HAP-1 (cell line): ENCODE results near the gene RND2.
"Not testable (repeated sequence)": the region's sequence is repeated elsewhere in the genome, so short reads cannot be mapped to it uniquely, and the experiment has no call there.

Experiments used
- DNase-seq, 2 experiments: peaks; one replicate each; pipeline ENCODE4 v3.0.0-alpha.2; 2016 to 2020; ENCODE audit warnings: low spot score in 2 of 2
- H3K27me3 ChIP-seq: fragments of 250-450 bp; sonication (Bioruptor Pico); 2 replicates; pipeline ENCODE4 v1.5.1; 2020; ENCODE audit warnings: low read depth, mild to moderate bottlenecking, moderate library complexity
- H3K36me3 ChIP-seq: fragments of 250-450 bp; sonication (Bioruptor Pico); replicated peaks from 2 replicates; pipeline ENCODE4 v1.5.1; 2020; ENCODE audit warnings: mild to moderate bottlenecking
- H3K4me1 ChIP-seq: fragments of 250-450 bp; sonication (Bioruptor Pico); 2 replicates; pipeline ENCODE4 v1.5.1; 2020; ENCODE audit warnings: mild to moderate bottlenecking
- H3K4me3 ChIP-seq: fragments of 250-450 bp; sonication (Bioruptor Pico); 2 replicates; pipeline ENCODE4 v1.5.1; 2020; ENCODE audit warnings: mild to moderate bottlenecking, moderate library complexity
- H3K9me3 ChIP-seq: fragments of 250-450 bp; sonication (Bioruptor Pico); 2 replicates; pipeline ENCODE4 v1.5.1; 2020; ENCODE audit warnings: mild to moderate bottlenecking, moderate library complexity
- in situ Hi-C: fragments of 300-500 bp; cut with MboI; formaldehyde crosslinking; loops from 3 replicates; pipeline ENCODE4 v1.14.3; 2020; ENCODE audit warnings: low sequenced_read_pairs, inconsistent platforms, mixed read lengths

Gene RND2, protein sequence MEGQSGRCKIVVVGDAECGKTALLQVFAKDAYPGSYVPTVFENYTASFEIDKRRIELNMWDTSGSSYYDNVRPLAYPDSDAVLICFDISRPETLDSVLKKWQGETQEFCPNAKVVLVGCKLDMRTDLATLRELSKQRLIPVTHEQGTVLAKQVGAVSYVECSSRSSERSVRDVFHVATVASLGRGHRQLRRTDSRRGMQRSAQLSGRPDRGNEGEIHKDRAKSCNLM

DNA sequence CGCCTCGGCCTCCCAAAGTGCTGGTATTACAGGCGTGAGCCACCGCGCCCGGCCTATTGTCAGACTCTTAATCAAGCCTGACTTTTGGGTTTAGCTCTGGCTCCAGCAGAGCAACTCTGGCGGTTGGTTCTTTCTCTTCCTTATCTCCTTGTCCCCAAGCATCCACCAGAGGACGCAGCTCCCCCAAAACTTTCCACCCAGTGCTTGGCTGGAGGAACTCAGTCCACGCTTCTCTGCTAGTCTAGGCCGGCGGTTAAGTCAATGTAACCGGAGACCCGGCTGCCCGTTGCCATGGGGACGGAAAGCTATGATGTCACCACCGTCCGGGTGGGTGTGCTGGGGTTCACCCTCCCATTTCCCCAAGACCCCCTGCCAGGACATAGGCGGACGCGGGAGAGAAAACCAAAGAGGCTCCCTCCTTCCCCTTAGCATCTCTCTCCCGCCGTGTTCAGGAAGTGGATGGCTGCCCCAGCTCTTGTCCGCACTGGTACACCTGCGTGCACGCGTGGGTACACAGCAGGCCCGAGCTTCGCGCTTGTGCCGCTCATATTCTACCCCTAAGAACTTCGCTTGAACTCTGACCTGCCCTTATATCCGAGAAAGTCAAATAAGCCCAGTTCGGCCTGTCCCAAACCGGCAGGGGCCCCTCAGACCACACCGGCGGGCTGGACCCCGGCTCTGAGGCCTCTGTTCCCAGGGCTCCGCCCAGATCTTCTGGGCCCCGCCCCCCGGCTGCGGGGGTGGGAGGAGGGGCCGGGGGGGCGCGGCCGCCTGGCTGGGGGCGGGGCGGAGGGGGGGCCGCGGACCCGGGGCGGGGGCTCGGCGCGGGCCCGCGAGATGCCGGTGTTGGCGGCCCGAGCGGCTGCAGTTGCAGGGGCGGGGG is at the start of gene RND2:
TSS of gene RND2 (plus strand) at position 825 of the 883 bp plus-strand sequence. CDS start 117 bp downstream, outside the sequence.
- Histone ChIP-seq H3K4me3 (peak within 1 kb of the TSS; percentile 48), H3K9me3 (no peaks in the 10 kb centered on the region), H3K36me3 (no peaks in the 10 kb centered on the region; the same call in 1 of the 2 replicates), H3K4me1 (peaks cover 2% of the 10 kb centered on the region; the same call in 1 of the 2 replicates), H3K27me3 (no peaks in the 10 kb centered on the region)
- peak; percentile 94 to 96 for DNase-seq
- in situ Hi-C loops, result no loop called here

DNA sequence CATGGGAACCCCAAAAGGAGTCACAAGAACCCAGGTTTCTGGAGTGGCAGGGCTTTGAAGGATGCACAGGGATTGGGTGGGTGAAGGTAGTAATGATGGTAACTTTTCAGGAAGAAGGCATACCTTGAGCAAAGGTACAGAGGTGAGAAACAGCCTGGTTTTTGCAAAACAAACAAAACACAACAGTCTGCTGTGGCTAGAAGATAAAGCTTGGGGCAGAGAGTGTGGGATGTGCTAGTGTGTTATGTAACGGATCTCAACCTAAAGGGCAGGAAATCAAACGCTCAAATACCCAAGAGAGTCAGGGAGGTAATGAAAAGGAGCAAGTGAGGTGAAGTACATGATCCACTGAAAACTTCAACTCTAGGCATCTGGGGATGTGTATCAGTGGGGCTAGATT is 49.8 kb upstream of the RND2 start:
- DNase-seq, result no peak
- Histone ChIP-seq H3K27me3 (no peaks in the 10 kb centered on the region), H3K4me1 (peaks cover 7% of the 10 kb centered on the region), H3K4me3 (no peak overlapping the region), H3K36me3 (no peaks in the 10 kb centered on the region), H3K9me3 (no peaks in the 10 kb centered on the region)
- in situ Hi-C loops, result no loop called here

- H3K4me3 ChIP-seq, DNase-seq, in situ Hi-C loops, H3K4me1 ChIP-seq, H3K9me3 ChIP-seq, H3K36me3 ChIP-seq, H3K27me3 ChIP-seq: not testable (repeated sequence)
Observed at GRCh38 chr17:42975701-42976100, 49.3 kb upstream of the RND2 start.

DNA sequence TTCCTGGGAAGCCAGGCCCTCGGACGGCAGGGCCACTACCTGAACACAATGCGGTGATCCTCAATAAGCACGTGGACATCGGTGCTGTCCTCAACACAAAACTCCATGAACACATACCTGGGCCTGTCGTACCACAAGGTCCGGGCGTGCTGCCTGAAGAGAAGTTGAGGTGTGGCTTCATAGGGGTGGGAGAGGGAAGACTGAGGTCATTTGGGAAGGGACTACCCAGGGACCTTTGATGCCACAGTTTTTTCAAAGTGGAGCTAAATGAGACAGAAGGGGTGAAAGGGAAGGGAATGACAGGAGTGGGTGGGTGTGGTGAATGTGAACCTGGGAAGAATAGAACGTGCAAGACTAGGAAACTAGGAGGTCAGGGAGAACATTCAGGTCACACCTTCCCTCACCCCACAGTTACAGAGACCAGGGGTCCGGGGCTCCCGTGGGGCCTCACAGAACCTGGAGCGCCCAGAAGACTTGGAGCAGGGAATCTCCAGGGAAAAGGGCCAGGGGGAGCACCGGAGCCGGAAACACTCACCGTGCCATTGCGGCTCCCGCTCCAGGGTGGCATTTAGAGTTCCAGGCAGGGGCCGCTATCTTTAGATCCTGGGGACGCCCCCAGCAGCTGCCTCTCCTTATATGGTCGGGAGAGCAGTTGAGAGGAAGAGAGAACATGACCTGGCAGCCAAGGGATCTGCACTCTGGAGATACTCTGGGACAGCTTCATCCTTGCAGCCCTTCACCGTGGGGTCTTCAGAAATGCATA is 45.3 kb upstream of the RND2 start, which contains the start of gene PTGES3L:
TSS of gene PTGES3L (minus strand) at position 570 of the 763 bp plus-strand sequence. CDS start at position 543, 27 bp downstream.
- DNase-seq, result peak; percentile 39 to 66
- Histone ChIP-seq H3K9me3 (no peaks in the 10 kb centered on the region), H3K36me3 (peaks cover 6% of the 10 kb centered on the region), H3K4me1 (peaks cover 12% of the 10 kb centered on the region), H3K27me3 (no peaks in the 10 kb centered on the region), H3K4me3 (peak within 1 kb of the TSS; percentile 76)
- in situ Hi-C loops, result no loop called here

DNA sequence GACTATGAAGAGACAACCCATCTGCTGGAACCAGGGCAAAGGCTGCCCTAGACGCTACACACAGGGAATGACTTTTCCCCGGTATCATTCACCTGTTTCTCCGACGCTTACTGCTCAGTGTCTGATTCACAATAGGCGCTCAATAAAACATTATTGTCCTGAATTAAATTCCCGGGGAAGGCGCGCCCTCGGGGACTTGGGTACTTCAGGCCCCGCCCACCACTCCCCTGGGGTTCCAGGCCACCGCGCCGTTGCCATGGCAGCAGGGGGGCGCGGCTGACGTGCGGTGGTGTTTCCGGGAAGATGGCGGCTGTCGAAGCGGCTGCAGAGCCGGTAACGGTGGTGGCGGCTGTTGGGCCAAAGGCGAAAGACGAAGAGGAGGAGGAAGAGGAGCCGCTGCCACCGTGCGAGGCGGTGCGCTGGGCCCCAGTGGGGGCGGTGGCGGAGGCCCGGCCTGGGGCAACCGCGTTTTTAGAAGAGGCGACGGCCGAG is 44.7 kb upstream of the RND2 start, which contains the start of gene RUNDC1:
TSS of gene RUNDC1 (plus strand) at position 292 of the 492 bp plus-strand sequence. CDS start at position 304, 12 bp downstream.
- no peaks in the 10 kb centered on the region for H3K27me3 ChIP-seq
- in situ Hi-C loops, result no loop called here
- peaks cover 12% of the 10 kb centered on the region for H3K4me1 ChIP-seq
- peak within 1 kb of the TSS; percentile 76 for H3K4me3 ChIP-seq
- peak; percentile 89 to 97 for DNase-seq
- no peaks in the 10 kb centered on the region for H3K9me3 ChIP-seq
- peaks cover 6% of the 10 kb centered on the region for H3K36me3 ChIP-seq

DNA sequence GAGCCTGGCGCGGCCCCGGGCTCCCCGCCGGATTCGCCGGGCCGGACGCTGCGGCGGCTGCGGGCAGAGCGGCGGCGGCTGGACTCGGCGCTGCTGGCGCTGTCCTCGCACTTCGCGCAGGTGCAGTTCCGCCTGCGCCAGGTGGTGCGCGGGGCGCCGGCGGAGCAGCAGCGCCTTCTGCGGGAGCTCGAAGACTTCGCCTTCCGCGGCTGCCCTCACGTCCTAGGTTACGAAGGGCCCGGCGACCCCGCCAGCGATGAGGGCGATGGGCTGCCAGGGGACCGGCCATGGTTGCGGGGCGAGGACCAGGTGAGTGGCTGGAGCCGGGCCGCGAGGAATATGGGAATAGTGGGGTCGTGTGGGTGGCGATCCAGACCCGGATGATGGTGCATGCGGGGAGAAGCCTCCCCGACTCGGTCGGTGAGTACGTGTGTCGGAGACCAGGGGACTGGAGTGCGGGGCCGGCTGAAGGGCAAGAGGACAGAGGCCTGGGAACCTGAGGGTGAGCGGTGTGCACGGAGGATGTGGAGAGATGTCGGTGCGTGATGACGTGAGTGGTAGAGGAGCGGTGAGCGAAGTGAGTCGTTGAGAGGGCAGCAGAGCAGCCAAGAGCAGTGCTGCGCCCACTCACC is 44.1 kb upstream of the RND2 start:
- peak overlapping the region; percentile 76 for H3K4me3 ChIP-seq
- H3K4me1 ChIP-seq, result peaks cover 12% of the 10 kb centered on the region
- peak; percentile 31 to 61 for DNase-seq
- no peaks in the 10 kb centered on the region for H3K9me3 ChIP-seq
- no peaks in the 10 kb centered on the region for H3K27me3 ChIP-seq
- peaks cover 6% of the 10 kb centered on the region for H3K36me3 ChIP-seq
- in situ Hi-C loops, result no loop called here

GRCh38 chr17:42982266-42982665 is 42.8 kb upstream of the RND2 start:
- Histone ChIP-seq H3K36me3 (peaks cover 7% of the 10 kb centered on the region), H3K27me3 (no peaks in the 10 kb centered on the region), H3K4me3 (no peak overlapping the region), H3K9me3 (no peaks in the 10 kb centered on the region), H3K4me1 (peaks cover 12% of the 10 kb centered on the region)
- in situ Hi-C loops, result no loop called here
- no peak for DNase-seq

GRCh38 chr17:42985225-42985624 is 39.8 kb upstream of the RND2 start:
- no peaks in the 10 kb centered on the region for H3K27me3 ChIP-seq
- in situ Hi-C loops, result no loop called here
- DNase-seq, result no peak
- H3K36me3 ChIP-seq, result peaks cover 26% of the 10 kb centered on the region
- H3K9me3 ChIP-seq, result no peaks in the 10 kb centered on the region
- no peak overlapping the region for H3K4me3 ChIP-seq
- peaks cover 4% of the 10 kb centered on the region; the same call in 1 of the 2 replicates for H3K4me1 ChIP-seq

GRCh38 chr17:42989141-42989540 is 35.9 kb upstream of the RND2 start:
- no peak overlapping the region for H3K4me3 ChIP-seq
- in situ Hi-C loops, result no loop called here
- no peak for DNase-seq
- no peaks in the 10 kb centered on the region for H3K4me1 ChIP-seq
- no peaks in the 10 kb centered on the region for H3K9me3 ChIP-seq
- no peaks in the 10 kb centered on the region for H3K27me3 ChIP-seq
- H3K36me3 ChIP-seq, result peaks cover 44% of the 10 kb centered on the region

DNA sequence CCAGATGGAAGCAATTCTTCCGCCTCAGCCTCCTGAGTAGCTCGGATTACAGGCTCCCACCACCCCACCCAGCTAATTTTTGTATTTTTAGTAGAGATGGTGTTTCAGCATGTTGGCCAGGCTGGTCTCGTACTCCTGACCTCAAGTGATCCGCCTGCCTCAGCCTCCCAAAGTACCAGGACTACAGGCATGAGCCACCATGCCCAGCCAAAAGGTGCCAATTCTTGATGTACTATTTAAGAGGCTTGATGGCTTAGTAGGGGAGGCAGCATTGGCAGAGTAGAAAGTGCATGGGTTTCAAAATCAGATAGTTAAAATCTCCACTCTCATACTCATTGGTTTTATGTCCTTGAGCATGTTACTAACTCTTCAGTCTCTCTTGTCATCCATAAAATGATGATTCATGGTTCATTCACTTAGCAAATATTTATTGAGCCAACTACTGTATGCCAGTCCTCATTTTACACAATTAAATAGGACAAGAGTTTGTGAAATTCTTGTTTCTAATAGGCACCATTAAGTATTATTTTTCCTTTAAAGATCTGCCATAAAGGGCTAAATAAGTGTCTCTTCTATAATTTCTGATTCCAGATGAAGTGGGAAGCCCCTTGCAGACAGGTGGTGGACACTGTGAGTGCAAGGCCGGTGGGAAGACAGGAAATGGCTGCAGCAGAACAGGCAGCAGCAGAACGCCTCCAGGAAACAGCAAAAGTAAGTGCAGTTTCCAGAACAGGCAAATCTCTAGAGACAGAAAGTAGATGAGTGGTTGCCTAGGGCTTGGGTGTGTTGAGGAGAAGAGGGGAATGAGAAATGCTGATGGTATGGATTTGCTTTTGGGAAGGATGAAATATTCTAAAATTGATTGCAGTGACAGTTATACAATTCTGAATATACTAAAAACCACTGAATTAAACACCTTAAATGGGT is 35.0 kb upstream of the RND2 start:
- Histone ChIP-seq H3K36me3 (peaks cover 42% of the 10 kb centered on the region), H3K9me3 (no peaks in the 10 kb centered on the region), H3K4me1 (no peaks in the 10 kb centered on the region), H3K4me3 (no peak overlapping the region), H3K27me3 (no peaks in the 10 kb centered on the region)
- in situ Hi-C loops, result no loop called here
- no peak for DNase-seq

DNA sequence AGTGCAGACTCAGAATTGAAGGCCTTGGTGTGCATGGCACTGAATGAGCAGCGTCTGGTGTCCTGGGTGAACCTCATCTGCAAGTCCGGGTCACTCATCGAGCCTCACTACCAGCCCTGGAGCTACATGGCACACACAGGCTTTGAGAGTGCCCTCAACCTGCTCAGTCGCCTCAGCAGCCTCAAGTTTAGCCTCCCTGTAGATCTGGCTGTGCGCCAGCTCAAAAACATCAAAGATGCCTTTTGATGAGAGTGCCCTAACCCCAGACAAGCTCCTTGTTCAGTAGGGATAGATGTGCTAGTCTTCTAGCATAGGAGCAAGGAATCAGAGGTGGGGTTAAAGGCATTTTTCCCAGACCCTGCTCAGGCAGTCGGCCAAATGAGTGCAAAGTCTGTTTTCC is 33.6 kb upstream of the RND2 start:
- Histone ChIP-seq H3K4me3 (no peak overlapping the region), H3K9me3 (no peaks in the 10 kb centered on the region), H3K4me1 (no peaks in the 10 kb centered on the region), H3K27me3 (no peaks in the 10 kb centered on the region), H3K36me3 (peaks cover 42% of the 10 kb centered on the region)
- DNase-seq, result no peak
- in situ Hi-C loops, result no loop called here

DNA sequence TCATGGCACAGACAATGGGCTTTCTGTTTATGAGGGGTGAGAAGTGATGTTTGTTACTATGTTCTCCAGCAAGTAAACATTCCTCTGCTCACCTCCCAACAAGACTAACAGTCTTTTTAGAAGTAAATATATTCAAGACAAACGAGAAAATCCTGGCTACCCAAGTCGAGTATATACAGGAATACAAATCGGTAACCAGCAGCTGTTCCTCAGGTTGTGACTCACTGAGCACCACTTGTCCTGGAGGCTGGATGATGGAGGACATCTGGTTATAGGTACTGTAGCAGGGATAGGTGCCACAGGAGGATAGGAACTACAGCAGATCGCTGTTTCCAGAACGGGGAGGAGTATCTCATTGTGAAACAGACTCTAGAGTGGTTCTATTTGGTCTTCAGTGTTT is 32.2 kb upstream of the RND2 start:
- Histone ChIP-seq H3K9me3 (no peaks in the 10 kb centered on the region), H3K36me3 (peaks cover 34% of the 10 kb centered on the region), H3K27me3 (no peaks in the 10 kb centered on the region), H3K4me1 (peaks cover 7% of the 10 kb centered on the region; the same call in 1 of the 2 replicates), H3K4me3 (no peak overlapping the region)
- DNase-seq, result no peak
- in situ Hi-C loops, result no loop called here
